Liver (tissue), 9 donors: Measurements from ENCODE around the gene MAPK6. TPM values are rescaled to one million over a fixed set of nuclear protein-coding genes. Genes with fewer than 3 reads are reported as not detected.

Experiments
- DNase-seq: peaks from one replicate; pipeline ENCODE4 v3.0.0-alpha.2; 2017; ENCODE audit warnings: low spot score
- H3K27ac ChIP-seq, 2 donors: one replicate each; pipeline ENCODE4 v1.7.0; 2013; ENCODE audit warnings: inconsistent platforms in 2 of 2, low read length in 2 of 2, control low read depth in 1 of 2, low read depth in 1 of 2, mild to moderate bottlenecking in 1 of 2
- H3K27me3 ChIP-seq, 4 donors: one replicate each; pipeline versions ENCODE4 v1.6.1 to v1.7.0; 2013; ENCODE audit warnings: low read length in 3 of 4, inconsistent platforms in 1 of 4, mild to moderate bottlenecking in 1 of 4, moderate library complexity in 1 of 4; ENCODE audit not compliant: control insufficient read depth in 4 of 4, insufficient read depth in 4 of 4
- H3K36me3 ChIP-seq, 4 donors: one replicate each; pipeline versions ENCODE4 v1.6.1 to v1.7.0; 2013; ENCODE audit warnings: low read length in 3 of 4, mild to moderate bottlenecking in 3 of 4, low read depth in 1 of 4, moderate library complexity in 1 of 4; ENCODE audit not compliant: control insufficient read depth in 4 of 4, insufficient read depth in 3 of 4
- H3K4me1 ChIP-seq, 4 donors: one replicate each; pipeline versions ENCODE4 v1.6.1 to v1.7.0; 2013; ENCODE audit warnings: low read length in 3 of 4, mild to moderate bottlenecking in 3 of 4, moderate library complexity in 1 of 4; ENCODE audit not compliant: control insufficient read depth in 4 of 4, insufficient read depth in 4 of 4
- H3K4me3 ChIP-seq, 3 donors: one replicate each; pipeline versions ENCODE4 v1.6.1 to v1.7.0; 2013; ENCODE audit warnings: low read length in 3 of 3, control low read depth in 1 of 3, low read depth in 1 of 3, mild to moderate bottlenecking in 1 of 3
- H3K9ac ChIP-seq, 2 donors: one replicate each; pipeline ENCODE4 v1.7.0; 2013; ENCODE audit warnings: low read length in 2 of 2, mild to moderate bottlenecking in 2 of 2, moderate library complexity in 2 of 2, control low read depth in 1 of 2, low read depth in 1 of 2
- H3K9me3 ChIP-seq, 4 donors: one replicate each; pipeline versions ENCODE4 v1.6.1 to v1.7.0; 2013; ENCODE audit warnings: low read length in 3 of 4; ENCODE audit not compliant: control insufficient read depth in 4 of 4
- CTCF ChIP-seq: fragments of 150-350 bp; IDR thresholded peaks from 2 replicates; pipeline ENCODE4 v1.5.1; 2017; ENCODE audit warnings: improper control_type of control experiment, low read depth, low read length; ENCODE audit not compliant: missing input control
- EGR1 ChIP-seq, 2 donors: IDR thresholded peaks; 2 replicates each; pipeline ENCODE4 v1.6.1; 2016 to 2018; ENCODE audit warnings: antibody characterized with exemption in 2 of 2, low read depth in 2 of 2
- FOXA2 ChIP-seq: IDR thresholded peaks from 2 replicates; pipeline ENCODE4 v1.6.1; 2016; ENCODE audit warnings: antibody characterized with exemption
- GABPA ChIP-seq, 2 donors: IDR thresholded peaks in 1 of 2; conservative IDR thresholded peaks in 1 of 2; 2 replicates each; pipeline ENCODE4 v1.6.1; 2016; ENCODE audit warnings: antibody characterized with exemption in 2 of 2, mild to moderate bottlenecking in 1 of 2, moderate library complexity in 1 of 2
- HNF4A ChIP-seq, 2 donors: conservative IDR thresholded peaks; 2 replicates each; pipeline ENCODE4 v1.6.1; 2016; ENCODE audit warnings: antibody characterized with exemption in 2 of 2, mild to moderate bottlenecking in 2 of 2
- HNF4G ChIP-seq: IDR thresholded peaks from 2 replicates; pipeline ENCODE4 v1.6.1; 2016; ENCODE audit warnings: antibody characterized with exemption
- MAX ChIP-seq: IDR thresholded peaks from 2 replicates; pipeline ENCODE4 v1.6.1; 2016; ENCODE audit warnings: antibody characterized with exemption
- NR2F2 ChIP-seq: IDR thresholded peaks from 2 replicates; pipeline ENCODE4 v1.6.1; 2016; ENCODE audit warnings: antibody characterized with exemption
- RAD21 ChIP-seq, 2 donors: IDR thresholded peaks; 2 replicates each; pipeline ENCODE4 v1.6.1; 2016; ENCODE audit warnings: antibody characterized with exemption in 2 of 2, mild to moderate bottlenecking in 2 of 2
- REST ChIP-seq: IDR thresholded peaks from 2 replicates; pipeline ENCODE4 v1.6.1; 2016; ENCODE audit warnings: antibody characterized with exemption, mild to moderate bottlenecking
- RXRA ChIP-seq, 2 donors: IDR thresholded peaks; 2 replicates each; pipeline ENCODE4 v1.6.1; 2017 to 2018; ENCODE audit warnings: antibody characterized with exemption in 2 of 2, mild to moderate bottlenecking in 1 of 2
- TAF1 ChIP-seq: conservative IDR thresholded peaks from 2 replicates; pipeline ENCODE4 v1.6.1; 2016; ENCODE audit warnings: antibody characterized with exemption, mild to moderate bottlenecking
- YY1 ChIP-seq: IDR thresholded peaks from 2 replicates; pipeline ENCODE4 v1.6.1; 2016; ENCODE audit warnings: antibody characterized with exemption, mild to moderate bottlenecking
- ZBTB33 ChIP-seq: IDR thresholded peaks from 2 replicates; pipeline ENCODE4 v1.6.1; 2016; ENCODE audit warnings: antibody characterized with exemption
- WGBS: extraction: QIAGEN DNeasy Blood & Tissue Kit; methylation state at CpG from one replicate; pipeline ENCODE4 v1.1.7; 2013; 5-methylcytosine and 5-hydroxymethylcytosine counted together
- polyA plus RNA-seq, 2 donors: library from polyadenylated mRNA; stranded (reverse) in 1 of 2; unstranded in 1 of 2; fragments of 200-250 nt in 1 of 2; fragments of >200 nt in 1 of 2; fragmentation: Nextera tagmentation in 1 of 2; extraction: Ambion mirVana in 1 of 2; gene quantifications; one replicate each; pipeline versions ENCODE4 v1.2.1 to v1.2.3, GENCODE V29; 2013 to 2015
- total RNA-seq, 2 donors: library from RNA; depleted of rRNA; stranded (reverse); fragments of >200 nt; gene quantifications; one replicate each; pipeline ENCODE4 v1.2.3, GENCODE V29; 2014
- donor health status: healthy.
- donor health status: healthy.
- donor health status: healthy.
- donor health status: healthy.
- donor health status: healthy.

MAPK6 gene
- total and polyA plus RNA-seq, 4 donors: 9.7 to 47.8 (median 32.1) TPM

- H3K27me3 ChIP-seq: no peaks in the 10 kb centered on the region
- H3K36me3 ChIP-seq: no peaks in the 10 kb centered on the region
- no peaks in the 10 kb centered on the region for H3K9me3 ChIP-seq
- DNase-seq: no peak
- H3K4me1 ChIP-seq: peaks cover 0 to 6% (median 0%) of the 10 kb centered on the region in 4 donors
- no peak overlapping the region for H3K4me3 ChIP-seq
- H3K27ac ChIP-seq: no peak overlapping the region
- H3K9ac ChIP-seq: no peak overlapping the region
- no peak for TF ChIP-seq HNF4G
- TF ChIP-seq ZBTB33: no peak
- no peak for TF ChIP-seq FOXA2
- no peak for TF ChIP-seq CTCF
- no peak for TF ChIP-seq HNF4A (conservative IDR thresholded peaks at IDR 0.05)
- no peak for TF ChIP-seq TAF1
- TF ChIP-seq RXRA (IDR thresholded peaks at IDR 0.05): no peak
- no peak for TF ChIP-seq RAD21 (IDR thresholded peaks at IDR 0.05)
- TF ChIP-seq MAX: no peak
- TF ChIP-seq EGR1 (IDR thresholded peaks at IDR 0.05; ENCODE audit: low read depth in 2 of 2): no peak
- no peak for TF ChIP-seq GABPA (IDR thresholded peaks at IDR 0.05 in 1 of 2, conservative IDR thresholded peaks at IDR 0.05 in 1 of 2)
- TF ChIP-seq YY1: no peak
- TF ChIP-seq NR2F2: no peak
- TF ChIP-seq REST: no peak
- WGBS: 82% methylated on average over 5 of the region's 5 CpGs
Measured at GRCh38 chr15:52005748-52006701, 13.0 kb upstream of the MAPK6 start.
